Measurements from ENCODE around the gene GPC6.

Gene GPC6

GRCh38 chr13:93375491-93375890 is 148.9 kb downstream of the GPC6 start:
- DNase-seq (ENCODE audit: low read depth) = no peak

- DNase-seq (ENCODE audit: low read depth) = no peak
Observed at GRCh38 chr13:93377196-93377595, 150.6 kb downstream of the GPC6 start.

DNA sequence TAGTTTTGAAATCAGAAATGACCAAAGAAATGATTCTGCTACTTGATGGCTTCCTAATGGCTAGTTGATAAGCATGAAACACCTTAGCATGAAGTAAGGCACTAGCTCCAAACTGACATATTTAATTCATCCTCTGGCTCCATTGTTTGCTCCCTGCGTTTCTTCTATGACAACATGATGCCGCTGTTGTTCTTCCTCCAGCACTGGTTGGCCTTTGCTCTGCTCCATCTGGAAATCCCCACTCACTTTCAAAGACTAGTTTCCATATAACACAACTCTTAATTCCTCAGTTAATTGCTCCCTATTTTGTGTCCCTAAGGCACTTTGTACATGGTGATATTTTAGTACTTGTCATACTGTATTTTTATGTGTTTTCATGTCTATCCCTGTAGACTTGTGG is 151.6 kb downstream of the GPC6 start:
- DNase-seq (ENCODE audit: low read depth) = no peak

GRCh38 chr13:93386116-93386515 is 159.5 kb downstream of the GPC6 start:
- DNase-seq (ENCODE audit: low read depth) = no peak

DNA sequence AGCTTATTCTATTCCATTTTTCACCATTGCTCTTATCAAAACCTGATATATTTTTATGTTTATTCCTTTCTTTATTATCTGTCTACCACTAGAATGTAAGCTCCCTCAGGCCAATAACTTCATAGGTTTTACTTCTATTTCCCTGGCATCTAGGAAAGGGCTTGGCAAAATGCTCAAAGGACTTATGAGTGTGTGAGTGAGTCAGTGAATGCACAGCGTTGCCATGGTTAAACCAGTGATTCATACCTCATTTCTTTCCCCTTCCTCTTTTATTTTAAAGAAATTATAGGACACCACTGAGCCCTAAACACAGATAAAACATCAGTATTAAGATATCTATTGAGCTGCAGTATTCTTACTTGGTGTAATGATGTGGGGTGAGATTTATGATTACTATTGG is 162.1 kb downstream of the GPC6 start:
- DNase-seq (ENCODE audit: low read depth) = no peak

DNA sequence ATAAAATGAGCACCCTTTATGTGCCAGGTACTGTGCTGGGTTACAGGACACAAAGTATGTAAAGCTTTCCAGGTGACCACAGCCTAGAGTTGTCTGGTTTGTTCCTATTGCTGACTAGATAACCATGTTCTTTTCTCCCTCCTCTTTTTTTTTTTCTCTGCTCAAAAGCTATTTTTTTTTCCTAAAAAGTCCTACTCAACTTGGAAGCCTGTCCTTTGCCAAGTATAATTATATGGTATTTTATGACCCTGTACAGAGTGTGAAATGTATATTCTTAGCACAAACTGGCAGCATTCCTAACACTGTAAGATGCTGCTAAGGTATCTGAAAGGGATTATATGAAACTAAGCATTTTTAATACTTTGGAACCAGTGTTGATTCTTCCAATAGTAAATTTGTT is 171.0 kb downstream of the GPC6 start:
- no peak for DNase-seq (ENCODE audit: low read depth)

DNA sequence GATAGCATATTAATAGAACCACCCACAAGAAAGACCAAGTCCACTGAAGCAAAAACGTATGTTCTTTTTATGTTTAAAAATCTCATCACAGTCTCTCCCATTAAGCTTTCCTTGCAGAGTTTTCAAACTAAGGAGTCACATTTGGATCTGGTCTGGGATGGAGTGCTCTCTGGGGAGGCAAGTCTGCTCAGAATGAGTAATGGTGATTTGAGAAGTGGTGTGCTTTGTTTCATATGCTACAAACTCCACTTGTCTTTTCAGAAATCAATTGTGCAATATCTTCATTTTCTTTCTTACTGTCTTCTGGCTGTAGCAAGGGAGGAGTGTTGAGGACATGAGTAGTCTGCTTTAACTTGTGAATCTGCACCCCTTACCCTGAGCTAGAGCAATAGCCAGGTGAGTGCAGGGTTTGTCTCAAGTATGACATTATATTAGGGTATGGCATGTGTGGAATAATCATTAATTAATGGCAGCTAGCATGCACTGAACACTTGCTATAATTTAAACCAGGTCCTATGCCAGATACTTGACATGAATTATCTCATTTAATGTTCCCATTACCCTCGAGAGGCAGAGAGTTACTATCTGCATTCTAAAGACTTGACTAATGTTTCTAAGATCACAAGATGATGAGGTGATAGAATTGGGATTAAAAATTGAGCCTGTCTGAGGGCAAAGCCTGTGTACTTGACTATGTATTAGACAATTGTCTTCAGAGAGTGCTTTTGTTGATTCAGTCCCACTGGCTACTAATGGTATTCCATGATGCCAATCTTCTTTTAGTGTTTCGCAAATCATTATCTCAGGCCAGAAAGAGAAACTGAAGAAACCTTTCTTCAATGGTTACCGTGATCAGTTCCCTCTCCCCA is 171.8 kb downstream of the GPC6 start:
- no peak for DNase-seq (ENCODE audit: low read depth)

DNA sequence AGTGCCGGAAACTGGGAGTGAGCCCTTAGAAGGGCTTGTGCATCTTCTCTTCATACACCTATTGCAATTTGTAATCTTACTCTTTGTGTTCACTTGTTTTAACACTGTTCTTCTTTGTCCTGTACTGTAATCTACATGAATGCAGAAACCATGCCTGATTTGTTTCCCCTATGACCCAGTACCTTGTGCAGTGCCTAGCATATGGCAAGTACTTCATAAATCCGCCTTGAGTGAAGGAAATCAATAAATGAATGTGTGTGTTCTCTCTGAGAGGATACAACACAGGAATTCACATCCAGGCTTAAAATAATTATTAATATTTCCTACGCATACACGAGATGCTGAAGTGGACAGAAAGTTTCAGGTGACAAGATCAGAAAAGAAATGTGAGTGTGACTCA is 172.6 kb downstream of the GPC6 start:
- no peak for DNase-seq (ENCODE audit: low read depth)

DNA sequence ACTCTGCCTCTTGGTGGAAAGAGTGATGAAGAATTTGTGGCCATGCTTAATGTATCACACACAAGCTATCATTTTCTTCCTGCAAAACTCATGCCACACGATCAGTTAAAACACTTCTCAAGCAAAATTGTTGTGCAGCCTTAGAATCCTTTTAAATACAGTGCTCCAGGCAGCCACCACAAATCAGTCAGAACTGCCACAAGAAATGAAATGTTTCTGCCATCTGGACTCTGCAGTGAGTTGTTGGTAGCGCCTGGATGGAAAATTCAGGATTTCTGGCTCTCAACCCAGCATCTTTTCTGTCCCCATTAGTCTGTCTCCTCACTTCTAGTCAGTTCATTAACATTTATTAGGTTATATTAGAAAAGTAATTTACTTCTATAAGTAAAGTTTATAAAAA is 179.5 kb downstream of the GPC6 start:
- no peak for DNase-seq (ENCODE audit: low read depth)

- no peak for DNase-seq (ENCODE audit: low read depth)
Observed at GRCh38 chr13:93407551-93407950, 180.9 kb downstream of the GPC6 start.

DNA sequence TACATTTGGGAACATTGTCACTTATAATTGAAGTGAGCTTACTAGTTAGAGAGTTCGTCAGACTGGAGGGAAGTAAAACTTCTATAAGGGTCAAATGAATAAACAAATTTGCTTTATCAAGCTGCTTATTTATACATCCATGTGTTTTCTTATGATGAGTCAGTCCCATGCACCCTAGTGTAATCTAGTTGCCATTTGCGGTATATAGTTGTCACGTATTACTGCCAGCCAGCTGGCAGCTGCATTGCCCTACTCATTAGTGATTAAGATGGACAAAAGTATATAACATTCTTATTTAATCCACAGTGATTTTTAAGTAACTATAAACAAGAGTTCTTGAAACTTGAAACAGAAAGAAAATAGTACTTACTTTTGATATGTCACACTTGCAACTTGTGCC is 182.4 kb downstream of the GPC6 start:
- DNase-seq (ENCODE audit: low read depth) = no peak

DNA sequence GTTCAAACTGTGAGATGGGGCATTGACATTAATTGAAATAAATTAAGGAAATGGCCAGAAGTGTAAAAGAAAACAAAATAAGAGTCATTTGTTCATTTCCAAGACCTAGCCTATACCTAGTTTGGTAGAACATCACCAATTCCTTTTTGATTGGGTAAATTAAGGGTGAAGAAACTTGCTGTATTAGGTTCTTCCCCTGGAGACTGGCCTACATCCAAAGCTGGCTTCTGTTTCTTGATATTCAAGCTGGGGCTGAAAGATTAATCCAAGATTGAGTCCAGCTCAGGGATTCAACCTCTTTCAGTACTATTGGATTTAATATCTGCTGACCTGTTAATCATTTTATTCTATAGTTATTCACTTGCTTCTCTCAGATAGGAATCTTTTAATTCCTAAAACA is 183.2 kb downstream of the GPC6 start:
- no peak for DNase-seq (ENCODE audit: low read depth)

DNA sequence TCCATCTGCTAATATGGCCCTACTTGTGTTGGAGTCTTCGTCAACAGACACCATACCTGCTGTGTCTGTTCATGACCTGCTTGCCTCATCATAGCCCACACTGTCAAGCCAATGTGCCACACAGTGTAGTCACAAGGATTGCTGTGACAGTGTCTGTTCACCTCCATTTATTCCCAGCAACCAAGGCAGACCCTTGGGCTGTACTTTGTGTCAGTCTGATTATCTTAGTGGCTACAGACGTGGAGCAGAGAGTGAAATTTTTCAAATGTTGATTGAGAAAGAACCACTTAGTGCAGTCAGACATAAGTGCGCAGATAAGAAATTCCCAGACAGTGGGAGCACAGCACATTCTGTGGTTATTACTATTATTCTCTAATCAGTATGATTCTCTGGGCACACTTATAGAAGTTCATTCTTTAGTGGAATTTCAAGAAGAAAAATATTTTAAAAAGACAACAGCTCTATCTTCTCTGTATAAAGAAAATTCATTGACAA is 184.6 kb downstream of the GPC6 start:
- DNase-seq (ENCODE audit: low read depth) = no peak

- no peak for DNase-seq (ENCODE audit: low read depth)
Observed at GRCh38 chr13:93412676-93413075, 186.1 kb downstream of the GPC6 start.

- DNase-seq (ENCODE audit: low read depth) = no peak
Observed at GRCh38 chr13:93413972-93414717, 187.5 kb downstream of the GPC6 start.

GRCh38 chr13:93416736-93417355 is 190.2 kb downstream of the GPC6 start:
- DNase-seq (ENCODE audit: low read depth) = no peak

DNA sequence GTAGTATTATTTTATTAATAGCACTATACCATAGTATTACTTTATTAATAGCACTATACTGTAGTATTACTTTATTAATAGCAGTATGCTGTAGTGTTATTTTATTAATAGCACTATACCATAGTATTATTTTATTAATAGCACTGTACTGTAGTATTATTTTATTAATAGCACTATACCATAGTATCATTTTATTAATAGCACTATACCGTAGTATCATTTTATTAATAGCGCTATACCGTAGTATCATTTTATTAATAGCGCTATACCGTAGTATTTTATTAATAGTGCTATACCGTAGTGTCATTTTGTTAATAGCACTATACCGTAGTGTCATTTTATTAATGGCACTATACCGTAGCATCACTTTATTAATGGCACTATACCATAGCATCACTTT is 191.8 kb downstream of the GPC6 start:
- no peak for DNase-seq (ENCODE audit: low read depth)

- DNase-seq (ENCODE audit: low read depth) = no peak
Observed at GRCh38 chr13:93420206-93420605, 193.6 kb downstream of the GPC6 start.

GRCh38 chr13:93420887-93421286 is 194.3 kb downstream of the GPC6 start:
- DNase-seq (ENCODE audit: low read depth) = no peak

DNA sequence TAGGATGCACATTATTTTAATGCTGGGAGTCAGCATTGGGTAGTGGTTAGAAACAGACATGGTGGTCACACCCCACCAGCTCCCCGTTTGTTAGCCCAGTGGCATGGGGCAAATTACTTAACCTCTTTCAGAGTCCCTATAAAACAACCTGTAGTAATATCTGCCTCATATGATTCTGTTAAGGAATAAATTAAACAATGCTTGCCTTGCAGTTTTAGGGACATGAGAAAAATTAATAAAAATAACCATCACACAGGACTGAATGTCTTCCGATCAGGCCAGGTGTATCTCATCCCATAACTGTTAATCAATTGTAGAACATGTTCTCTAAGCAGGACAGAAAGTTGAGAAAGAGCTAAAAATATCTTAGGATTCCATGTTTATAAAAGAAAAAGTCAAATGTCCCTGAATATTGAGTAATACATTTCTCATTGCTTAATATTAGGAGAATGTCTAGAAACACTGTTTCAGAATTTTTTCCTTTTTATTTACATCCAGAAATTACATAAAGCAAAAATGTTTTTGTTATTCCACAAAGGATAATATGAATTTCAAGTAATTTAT is 196.5 kb downstream of the GPC6 start:
- DNase-seq (ENCODE audit: low read depth) = no peak

DNA sequence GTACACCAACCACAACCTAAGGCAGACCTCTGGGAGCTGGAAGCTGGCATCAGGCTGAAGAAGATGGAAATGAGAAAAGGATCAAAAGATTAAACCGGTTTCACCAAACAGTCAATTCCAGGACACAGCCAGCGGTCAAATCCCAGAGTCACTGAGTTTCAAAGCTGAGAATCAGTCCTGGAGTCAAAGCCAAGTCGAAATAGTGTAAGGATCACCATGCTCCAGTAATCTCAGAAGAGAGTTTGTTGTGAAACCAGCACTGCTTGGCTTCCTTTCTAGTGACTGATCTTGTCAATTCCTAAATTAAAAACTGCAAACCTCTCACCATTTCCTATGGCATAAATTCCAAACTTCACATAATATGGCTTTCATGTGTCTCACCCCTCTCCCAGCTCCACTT is 198.8 kb downstream of the GPC6 start:
- no peak for DNase-seq (ENCODE audit: low read depth)

- no peak for DNase-seq (ENCODE audit: low read depth)
Observed at GRCh38 chr13:93430381-93430780, 203.8 kb downstream of the GPC6 start.

DNA sequence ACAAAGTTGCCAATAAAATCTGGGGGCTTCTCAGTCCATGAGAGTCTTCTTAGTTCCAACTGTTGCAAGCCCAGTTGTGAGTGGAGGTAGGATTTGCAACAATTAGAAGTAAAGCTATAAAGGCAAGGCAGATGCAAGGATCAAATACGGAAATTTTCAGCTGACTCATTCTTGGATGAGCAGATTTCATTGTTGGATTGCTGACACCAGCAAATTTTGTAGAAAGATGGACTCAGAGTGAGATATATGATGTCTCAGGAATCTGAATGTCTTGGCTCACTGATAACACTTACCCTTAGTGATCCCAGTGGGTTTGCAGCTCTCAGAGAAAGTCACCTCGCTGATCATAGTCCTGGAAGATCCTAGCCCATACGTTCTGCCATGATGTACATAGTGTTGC is 209.0 kb downstream of the GPC6 start:
- no peak for DNase-seq (ENCODE audit: low read depth)
